Kidney (tissue), 14 donors: ENCODE data around the gene SLC35A2. TPM values are rescaled to one million over a fixed set of nuclear protein-coding genes. Genes with fewer than 3 reads are reported as not detected.
"Not testable (repeated sequence)": the region's sequence is repeated elsewhere in the genome, so short reads cannot be mapped to it uniquely, and the experiment has no call there.

Source experiments
- DNase-seq, 5 donors: peaks; one replicate each; pipeline ENCODE4 v3.0.0-alpha.2; 2013 to 2020
- FAIRE-seq: peaks from 2 replicates; lab custom pipeline; 2012; peaks lifted over from hg19 to GRCh38; lab: Jason Lieb, UNC
- H3K27ac ChIP-seq, 2 donors: one replicate each; pipeline ENCODE4 v1.7.0; 2013; ENCODE audit warnings: low read depth in 2 of 2, low read length in 2 of 2, inconsistent platforms in 1 of 2
- H3K27me3 ChIP-seq: one replicate; pipeline ENCODE4 v1.7.1; 2013; ENCODE audit warnings: low read length, inconsistent platforms; ENCODE audit not compliant: control insufficient read depth, insufficient read depth
- H3K36me3 ChIP-seq, 3 donors: one replicate each; pipeline versions ENCODE4 v1.7.0 to v1.7.1; 2013; ENCODE audit warnings: low read length in 3 of 3, control low read depth in 1 of 3, inconsistent platforms in 1 of 3; ENCODE audit not compliant: insufficient read depth in 3 of 3, control insufficient read depth in 2 of 3
- H3K4me1 ChIP-seq, 3 donors: one replicate each; pipeline versions ENCODE4 v1.7.0 to v1.7.1; 2013; ENCODE audit warnings: low read length in 3 of 3, inconsistent platforms in 1 of 3, low read depth in 1 of 3; ENCODE audit not compliant: control insufficient read depth in 2 of 3, insufficient read depth in 2 of 3
- H3K4me3 ChIP-seq, 3 donors: one replicate each; pipeline versions ENCODE4 v1.7.0 to v1.8.1; 2013; ENCODE audit warnings: low read length in 3 of 3, control low read depth in 1 of 3, inconsistent platforms in 1 of 3
- H3K9ac ChIP-seq, 3 donors: one replicate each; pipeline versions ENCODE4 v1.7.0 to v1.7.1; 2013; ENCODE audit warnings: low read length in 3 of 3, control low read depth in 1 of 3, inconsistent platforms in 1 of 3
- H3K9me3 ChIP-seq, 3 donors: one replicate each; pipeline versions ENCODE4 v1.7.0 to v1.7.1; 2013; ENCODE audit warnings: low read length in 3 of 3, control low read depth in 1 of 3, inconsistent platforms in 1 of 3; ENCODE audit not compliant: control insufficient read depth in 2 of 3, insufficient read depth in 1 of 3
- intact Hi-C: fragments of 100-400 bp; cut with DNase I; formaldehyde crosslinking; loops from one replicate; pipeline ENCODE4 v1.11.1; 2022
- polyA plus RNA-seq: library from polyadenylated mRNA; stranded (reverse); fragments of 350-450 nt; fragmentation: Illumina TruSeq; extraction: RNeasy Lipid Tissue Mini Kit (QIAGEN cat#74804); gene quantifications from one replicate; pipeline ENCODE4 v1.2.3, GENCODE V29; 2014; ENCODE audit warnings: low read depth, low replicate concordance; ENCODE audit not compliant: insufficient read depth
- total RNA-seq: library from RNA; stranded (reverse); fragmentation: NEBNext Ultra II Directional; extraction: Animal tissue kit (Norgen Biotek cat#: 25700); gene quantifications from one replicate; pipeline ENCODE4 v1.2.1, GENCODE V29; 2021
- TF ChIP-seq, protein P1 (sequence below): IDR thresholded peaks from 3 replicates; pipeline ENCODE4 v1.5.1; 2012; ENCODE audit warnings: mild to moderate bottlenecking, moderate library complexity, borderline replicate concordance; ENCODE audit not compliant: insufficient read depth; ENCODE audit errors: extremely low read depth
- donor health status: control.
- donor health status: control.
- donor health status: control.
- donor health status: control.
- donor health status: control.
- donor health status: DM: yes; HTN: yes; CAD: no.
- donor health status: Normal renal cell carcinoma (clear cell type).

SLC35A2 gene
- total and polyA plus RNA-seq, 2 donors from 2014 or later, result 29.3 to 34.2 TPM

DNA sequence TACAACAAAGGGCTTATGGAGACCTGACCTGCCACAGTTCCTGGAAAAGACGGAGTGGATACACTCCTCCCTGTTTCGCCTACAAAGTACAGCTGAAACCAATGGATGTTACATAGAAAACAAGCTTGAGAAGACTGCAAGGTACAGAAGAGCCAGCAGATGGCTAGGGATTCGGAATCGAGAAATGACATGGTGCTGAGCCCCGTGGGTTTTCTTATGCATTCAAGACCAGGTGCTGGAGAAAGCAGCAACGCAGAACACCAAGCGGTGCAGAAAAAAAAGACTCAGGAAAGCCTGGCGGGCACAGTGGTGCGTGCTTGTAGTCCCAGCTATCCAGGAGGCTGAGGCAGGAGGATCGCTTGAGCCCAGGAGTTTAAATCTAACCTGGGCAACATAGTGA lies 27.7 kb downstream of the SLC35A2 start:
- no peaks in the 10 kb centered on the region for H3K4me1 ChIP-seq
- H3K9me3 ChIP-seq, result no peaks in the 10 kb centered on the region
- H3K9ac ChIP-seq, result no peak overlapping the region
- DNase-seq, result peak in 1 of 5 donors; percentile 36
- no peak overlapping the region for H3K27ac ChIP-seq
- TF ChIP-seq, protein P1, sequence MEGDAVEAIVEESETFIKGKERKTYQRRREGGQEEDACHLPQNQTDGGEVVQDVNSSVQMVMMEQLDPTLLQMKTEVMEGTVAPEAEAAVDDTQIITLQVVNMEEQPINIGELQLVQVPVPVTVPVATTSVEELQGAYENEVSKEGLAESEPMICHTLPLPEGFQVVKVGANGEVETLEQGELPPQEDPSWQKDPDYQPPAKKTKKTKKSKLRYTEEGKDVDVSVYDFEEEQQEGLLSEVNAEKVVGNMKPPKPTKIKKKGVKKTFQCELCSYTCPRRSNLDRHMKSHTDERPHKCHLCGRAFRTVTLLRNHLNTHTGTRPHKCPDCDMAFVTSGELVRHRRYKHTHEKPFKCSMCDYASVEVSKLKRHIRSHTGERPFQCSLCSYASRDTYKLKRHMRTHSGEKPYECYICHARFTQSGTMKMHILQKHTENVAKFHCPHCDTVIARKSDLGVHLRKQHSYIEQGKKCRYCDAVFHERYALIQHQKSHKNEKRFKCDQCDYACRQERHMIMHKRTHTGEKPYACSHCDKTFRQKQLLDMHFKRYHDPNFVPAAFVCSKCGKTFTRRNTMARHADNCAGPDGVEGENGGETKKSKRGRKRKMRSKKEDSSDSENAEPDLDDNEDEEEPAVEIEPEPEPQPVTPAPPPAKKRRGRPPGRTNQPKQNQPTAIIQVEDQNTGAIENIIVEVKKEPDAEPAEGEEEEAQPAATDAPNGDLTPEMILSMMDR, result no peak
- no peak for FAIRE-seq
- no peaks in the 10 kb centered on the region for H3K36me3 ChIP-seq
- intact Hi-C loops, result no loop called here
- H3K27me3 ChIP-seq, result no peaks in the 10 kb centered on the region
- H3K4me3 ChIP-seq, result no peak overlapping the region

DNA sequence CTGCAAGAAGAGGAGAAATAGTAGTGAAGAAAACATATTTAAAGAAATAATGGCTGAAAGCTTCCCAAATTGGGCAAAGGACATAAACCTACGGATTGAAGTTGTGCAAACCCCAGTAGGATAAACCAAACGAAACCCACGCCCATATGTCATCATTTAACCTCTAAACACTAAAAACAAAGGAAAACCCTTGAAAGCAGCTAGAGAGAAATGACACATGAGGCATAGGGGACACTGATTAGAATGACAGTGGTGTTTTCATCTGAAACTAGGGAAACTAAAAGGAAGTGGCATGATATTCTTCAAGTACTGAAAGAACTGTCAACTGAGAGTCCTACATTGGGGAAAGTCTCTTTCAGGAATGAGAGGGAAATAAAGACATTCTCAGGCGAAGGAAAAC lies 34.5 kb downstream of the SLC35A2 start:
- H3K4me3 ChIP-seq, H3K27me3 ChIP-seq, DNase-seq, FAIRE-seq, intact Hi-C loops, H3K36me3 ChIP-seq, H3K27ac ChIP-seq, H3K9ac ChIP-seq, H3K9me3 ChIP-seq, H3K4me1 ChIP-seq: not testable (repeated sequence)

DNA sequence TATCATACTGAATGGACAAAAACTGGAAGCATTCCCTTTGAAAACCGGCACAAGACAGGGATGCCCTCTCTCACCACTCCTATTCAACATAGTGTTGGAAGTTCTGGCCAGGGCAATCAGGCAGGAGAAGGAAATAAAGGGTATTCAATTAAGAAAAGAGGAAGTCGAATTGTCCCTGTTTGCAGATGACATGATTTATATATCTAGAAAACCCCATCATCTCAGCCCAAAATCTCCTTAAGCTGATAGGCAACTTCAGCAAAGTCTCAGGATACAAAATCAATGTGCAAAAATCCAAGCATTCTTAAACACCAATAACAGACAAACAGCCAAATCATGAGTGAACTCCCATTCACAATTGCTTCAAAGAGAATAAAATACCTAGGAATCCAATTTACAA lies 39.4 kb downstream of the SLC35A2 start:
- DNase-seq, H3K9me3 ChIP-seq, H3K27ac ChIP-seq, H3K9ac ChIP-seq, H3K4me1 ChIP-seq, intact Hi-C loops, FAIRE-seq, H3K27me3 ChIP-seq, H3K4me3 ChIP-seq, H3K36me3 ChIP-seq: not testable (repeated sequence)

DNA sequence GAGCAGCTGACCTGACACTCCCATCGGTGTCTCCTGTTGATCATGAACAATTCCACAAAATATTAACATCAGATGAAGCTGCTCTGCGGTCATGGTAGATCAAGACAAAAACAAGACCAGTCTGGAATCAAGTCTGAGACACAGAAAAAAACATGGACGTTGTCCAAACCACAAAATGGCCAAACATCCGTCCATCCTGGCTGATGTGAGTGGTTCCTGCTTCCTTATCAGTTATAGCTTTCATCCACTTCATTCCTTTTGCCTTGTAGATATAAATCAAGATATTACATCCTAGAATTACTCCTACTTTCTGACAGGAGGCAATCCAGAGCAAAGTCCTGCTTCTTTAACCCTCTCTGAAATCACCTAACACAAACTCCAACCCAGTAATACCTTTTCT lies 47.2 kb downstream of the SLC35A2 start:
- H3K4me3 ChIP-seq, result no peak overlapping the region
- no peak overlapping the region for H3K27ac ChIP-seq
- TF ChIP-seq, protein P1, result no peak
- DNase-seq, result peak in 1 of 5 donors; percentile 8
- no peaks in the 10 kb centered on the region for H3K9me3 ChIP-seq
- H3K9ac ChIP-seq, result no peak overlapping the region
- no peaks in the 10 kb centered on the region for H3K27me3 ChIP-seq
- no peak for FAIRE-seq
- no peaks in the 10 kb centered on the region for H3K36me3 ChIP-seq
- intact Hi-C loops, result no loop called here
- no peaks in the 10 kb centered on the region for H3K4me1 ChIP-seq

DNA sequence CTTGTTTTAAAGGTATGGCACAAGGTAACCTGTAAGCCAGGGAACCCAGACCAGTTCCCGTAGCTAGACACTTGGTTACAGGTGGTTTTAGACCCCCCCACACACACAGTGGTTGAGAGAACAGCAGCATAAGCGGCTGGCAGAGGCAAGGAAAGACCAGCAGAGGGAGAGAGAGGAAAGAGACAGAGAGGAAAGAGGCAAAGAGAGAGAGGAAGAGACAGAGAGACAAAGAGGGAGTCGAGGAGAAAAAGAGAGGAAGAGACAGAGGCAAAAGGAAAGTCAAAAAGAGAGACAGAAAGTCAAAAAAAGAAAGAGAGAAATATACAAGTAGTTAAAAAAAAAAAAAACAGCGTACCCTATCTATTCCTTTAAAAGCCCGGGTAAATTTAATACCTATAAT lies 56.5 kb downstream of the SLC35A2 start:
- TF ChIP-seq, protein P1, result no peak
- DNase-seq (peak in 1 of 5 donors; percentile 11), FAIRE-seq (no peak)
- no peak overlapping the region for H3K4me3 ChIP-seq
- H3K27ac ChIP-seq, result no peak overlapping the region
- no peaks in the 10 kb centered on the region for H3K27me3 ChIP-seq
- H3K36me3 ChIP-seq, result no peaks in the 10 kb centered on the region
- intact Hi-C loops, result no loop called here
- H3K9ac ChIP-seq, result no peak overlapping the region
- H3K4me1 ChIP-seq, result no peaks in the 10 kb centered on the region
- no peaks in the 10 kb centered on the region for H3K9me3 ChIP-seq

DNA sequence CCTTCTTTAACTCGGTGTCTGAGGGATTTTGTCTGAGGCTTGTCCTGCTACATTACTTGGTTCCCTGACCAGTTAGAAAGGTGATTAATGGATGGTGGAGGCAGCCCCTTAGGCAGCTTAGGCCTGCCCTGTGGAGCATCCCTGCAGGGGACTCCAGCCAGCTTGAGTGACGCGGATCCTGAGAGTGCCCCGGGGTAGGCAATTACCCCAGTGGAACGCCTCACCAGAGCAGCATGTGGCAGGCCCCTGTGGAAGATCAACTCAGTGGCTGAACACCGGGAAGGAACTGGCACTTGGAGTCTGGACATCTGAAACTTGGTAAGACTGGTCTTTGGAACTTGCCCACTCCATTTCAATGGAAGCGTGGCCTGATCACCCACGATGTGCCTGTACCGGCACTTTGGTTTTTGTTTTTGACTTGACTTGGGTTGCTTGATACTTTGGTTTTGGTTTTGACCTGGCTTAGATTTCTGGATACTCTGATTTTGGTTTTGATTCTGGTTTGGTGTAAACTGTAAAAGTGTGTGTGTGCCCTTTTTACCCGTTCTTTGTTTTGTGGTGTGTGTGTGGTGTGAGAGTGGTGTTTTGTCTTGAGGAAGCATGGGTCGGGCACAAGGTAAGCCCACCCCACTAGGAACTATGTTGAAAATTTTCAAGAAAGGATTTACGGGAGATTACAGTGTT lies 57.2 kb downstream of the SLC35A2 start:
- intact Hi-C loops, H3K9me3 ChIP-seq, H3K27ac ChIP-seq, FAIRE-seq, H3K36me3 ChIP-seq, H3K27me3 ChIP-seq, H3K4me1 ChIP-seq, H3K9ac ChIP-seq, H3K4me3 ChIP-seq, DNase-seq: not testable (repeated sequence)
